Vagina (tissue), 2 donors: ENCODE results near the gene ZBTB34.

Source experiments
- POLR2A ChIP-seq, 2 donors: fragments of 450-650 bp; IDR thresholded peaks; one replicate each; pipeline ENCODE4 v1.6.1; 2017; ENCODE audit warnings: antibody characterized with exemption in 2 of 2, mild to moderate bottlenecking in 2 of 2, moderate library complexity in 2 of 2
- TF ChIP-seq, protein P1 (sequence below), 3 experiments: fragments of 450-650 bp in 2 of 3; fragments of 200-600 bp in 1 of 3; sonication (generic) in 1 of 3; IDR thresholded peaks; one replicate each; pipeline ENCODE4 v1.5.1; 2017 to 2019; ENCODE audit warnings: antibody characterized with exemption in 3 of 3, mild to moderate bottlenecking in 2 of 3, moderate library complexity in 2 of 3

DNA sequence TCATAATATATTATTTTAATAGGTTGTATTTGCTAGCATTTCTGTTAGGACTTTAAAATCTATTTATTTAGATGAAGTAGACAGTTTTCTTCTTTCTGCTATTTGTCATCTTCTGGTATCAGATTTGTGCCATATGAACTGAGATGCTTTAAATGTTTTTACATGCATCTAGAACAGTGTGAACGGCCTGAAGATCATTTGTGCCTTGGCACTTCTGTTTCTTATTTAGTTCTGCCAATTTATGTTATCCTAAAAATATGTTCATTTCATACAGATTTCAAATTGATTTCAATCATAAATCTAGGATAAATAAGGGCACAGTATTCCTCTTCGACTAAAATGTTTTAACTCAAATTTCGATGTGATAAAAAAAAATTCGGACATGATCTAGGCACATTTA is 16.1 kb downstream of the ZBTB34 start:
- TF ChIP-seq, protein P1, sequence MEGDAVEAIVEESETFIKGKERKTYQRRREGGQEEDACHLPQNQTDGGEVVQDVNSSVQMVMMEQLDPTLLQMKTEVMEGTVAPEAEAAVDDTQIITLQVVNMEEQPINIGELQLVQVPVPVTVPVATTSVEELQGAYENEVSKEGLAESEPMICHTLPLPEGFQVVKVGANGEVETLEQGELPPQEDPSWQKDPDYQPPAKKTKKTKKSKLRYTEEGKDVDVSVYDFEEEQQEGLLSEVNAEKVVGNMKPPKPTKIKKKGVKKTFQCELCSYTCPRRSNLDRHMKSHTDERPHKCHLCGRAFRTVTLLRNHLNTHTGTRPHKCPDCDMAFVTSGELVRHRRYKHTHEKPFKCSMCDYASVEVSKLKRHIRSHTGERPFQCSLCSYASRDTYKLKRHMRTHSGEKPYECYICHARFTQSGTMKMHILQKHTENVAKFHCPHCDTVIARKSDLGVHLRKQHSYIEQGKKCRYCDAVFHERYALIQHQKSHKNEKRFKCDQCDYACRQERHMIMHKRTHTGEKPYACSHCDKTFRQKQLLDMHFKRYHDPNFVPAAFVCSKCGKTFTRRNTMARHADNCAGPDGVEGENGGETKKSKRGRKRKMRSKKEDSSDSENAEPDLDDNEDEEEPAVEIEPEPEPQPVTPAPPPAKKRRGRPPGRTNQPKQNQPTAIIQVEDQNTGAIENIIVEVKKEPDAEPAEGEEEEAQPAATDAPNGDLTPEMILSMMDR (IDR thresholded peaks at IDR 0.05): no peak
- no peak for TF ChIP-seq POLR2A (IDR thresholded peaks at IDR 0.05)
